ENCODE measurements around the gene MOB1A. TPM values are rescaled to one million over a fixed set of nuclear protein-coding genes. Genes with fewer than 3 reads are reported as not detected.
A peak's percentile ranks its signal among the peaks of the same experiment; 100 is the strongest.

The MOB1A gene
- total and polyA plus RNA-seq, 5 experiments from 2014 or later = 111 to 160 (median 145) TPM

DNA sequence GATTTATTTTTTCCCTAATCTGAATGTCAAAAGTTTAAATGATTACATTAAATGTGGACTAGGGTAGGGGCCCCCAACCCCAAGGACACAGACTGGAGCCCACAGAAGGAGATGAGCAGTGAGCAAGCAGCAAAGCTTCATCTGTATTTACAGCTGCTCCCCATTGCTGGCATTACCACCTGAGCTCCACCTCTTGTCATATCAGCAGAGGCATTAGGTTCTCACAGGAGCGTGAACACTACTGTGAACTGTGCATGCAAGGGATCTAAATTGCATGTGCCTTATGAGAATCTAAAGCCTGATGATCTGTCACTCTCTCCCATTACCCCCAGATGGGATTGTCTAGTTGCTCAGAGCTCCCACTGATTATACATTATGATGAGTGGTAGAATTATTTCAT, 3.8 kb downstream of the MOB1A start:
- POLR2A ChIA-PET = no interaction called here
- Mint-ChIP-seq H3K9me3 (no peaks in the 10 kb centered on the region), H3K36me3 (peaks cover 0 to 47% (median 8%) of the 10 kb centered on the region in 3 donors), H3K4me3 (peak overlapping the region; percentile 6 to 95 (median 70)), H3K4me1 (peaks cover 10 to 64% (median 48%) of the 10 kb centered on the region in 4 donors), H3K27me3 (no peaks in the 10 kb centered on the region), H3K27ac (peak overlapping the region in 6 of 10 donors; percentile 3 to 58 (median 22))
- ATAC-seq (no peak), DNase-seq (no peak)

DNA sequence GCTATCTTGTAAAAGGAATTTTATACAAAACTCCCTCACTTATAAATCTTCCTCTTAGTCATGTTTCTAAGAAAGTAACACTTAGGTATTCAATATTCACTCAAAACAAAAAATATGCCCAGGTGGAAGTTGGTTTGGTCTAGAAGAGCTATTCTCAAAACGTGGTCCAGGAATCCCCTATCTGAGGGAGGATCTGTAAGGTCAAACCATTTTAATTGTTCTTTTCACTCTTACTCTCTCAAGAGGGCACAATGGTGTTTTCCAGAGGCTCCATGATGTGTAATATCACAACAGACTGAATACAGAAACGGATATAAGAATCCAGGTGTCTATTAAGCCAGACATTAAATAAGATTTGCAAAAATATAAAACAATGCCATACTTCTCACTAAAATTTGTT, 9.9 kb downstream of the MOB1A start:
- no peak for DNase-seq
- Mint-ChIP-seq H3K36me3 (peaks cover 15 to 82% (median 29%) of the 10 kb centered on the region in 3 donors), H3K4me3 (no peak overlapping the region), H3K27ac (peak overlapping the region in 1 of 10 donors; percentile 44), H3K4me1 (peaks cover 11 to 25% (median 20%) of the 10 kb centered on the region in 4 donors), H3K27me3 (no peaks in the 10 kb centered on the region), H3K9me3 (peaks cover 0 to 4% (median 0%) of the 10 kb centered on the region in 9 donors)
- POLR2A ChIA-PET = interaction anchor here (1.0 kb wide), 1 partner anchor 10 kb away, joined by 5 read pairs; the partner anchor contains the start of gene MOB1A
- no peak for ATAC-seq

DNA sequence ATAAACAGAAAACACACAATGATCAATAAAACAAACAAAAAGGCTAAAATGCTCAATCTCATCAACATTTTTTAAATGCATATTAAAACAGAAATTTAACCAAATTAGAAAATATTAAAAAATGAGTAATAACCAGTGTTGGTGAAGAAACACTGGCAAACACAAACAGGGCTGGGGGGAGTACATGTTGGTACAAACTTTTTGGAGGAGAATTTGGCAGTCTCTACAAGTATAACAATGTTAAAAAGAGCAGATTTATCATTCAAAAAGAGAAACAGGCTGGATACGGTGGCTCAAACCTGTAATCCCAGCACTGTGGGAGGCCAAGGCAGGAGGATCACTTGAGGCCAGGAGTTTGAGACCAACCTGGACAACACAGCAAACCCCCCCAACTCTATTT, 13.9 kb downstream of the MOB1A start:
- POLR2A ChIA-PET = interaction anchor here (4.2 kb wide), 1 partner anchor 14 kb away, joined by 14 read pairs; the partner anchor contains the start of gene MOB1A
- DNase-seq (no peak), ATAC-seq (no peak)
- H3K9me3 Mint-ChIP-seq = peaks cover 0 to 4% (median 0%) of the 10 kb centered on the region in 9 donors
- peaks cover 16 to 92% (median 26%) of the 10 kb centered on the region in 3 donors for H3K36me3 Mint-ChIP-seq
- no peaks in the 10 kb centered on the region for H3K27me3 Mint-ChIP-seq
- no peak overlapping the region for H3K4me3 Mint-ChIP-seq
- H3K27ac Mint-ChIP-seq = no peak overlapping the region
- H3K4me1 Mint-ChIP-seq = peaks cover 0 to 20% (median 7%) of the 10 kb centered on the region in 4 donors

DNA sequence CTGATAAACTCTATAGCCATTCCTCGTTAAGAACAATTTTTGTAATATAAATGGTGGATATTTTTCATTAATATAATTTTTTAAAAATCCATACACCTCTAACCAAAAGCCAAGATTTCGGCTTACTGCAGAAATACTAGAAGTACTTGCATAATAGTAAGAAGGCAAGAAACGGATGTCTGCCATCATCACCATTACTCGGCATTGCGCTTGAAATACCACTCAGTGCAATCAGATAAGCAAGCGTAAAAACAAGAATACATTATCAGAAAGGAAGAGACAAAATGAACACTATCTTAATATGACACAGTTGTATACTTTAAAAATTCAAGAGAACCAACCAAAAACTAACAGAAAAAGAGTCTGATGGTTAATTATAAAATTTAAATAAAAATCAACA, 15.7 kb downstream of the MOB1A start:
- DNase-seq = no peak
- Mint-ChIP-seq H3K4me1 (peaks cover 0 to 24% (median 5%) of the 10 kb centered on the region in 4 donors), H3K4me3 (no peak overlapping the region), H3K27me3 (no peaks in the 10 kb centered on the region), H3K36me3 (peaks cover 16 to 94% (median 21%) of the 10 kb centered on the region in 3 donors), H3K9me3 (peaks cover 0 to 4% (median 0%) of the 10 kb centered on the region in 9 donors), H3K27ac (no peak overlapping the region)
- POLR2A ChIA-PET = interaction anchor here (4.2 kb wide), 1 partner anchor 15 kb away, joined by 14 read pairs; the partner anchor contains the start of gene MOB1A
- no peak for ATAC-seq

DNA sequence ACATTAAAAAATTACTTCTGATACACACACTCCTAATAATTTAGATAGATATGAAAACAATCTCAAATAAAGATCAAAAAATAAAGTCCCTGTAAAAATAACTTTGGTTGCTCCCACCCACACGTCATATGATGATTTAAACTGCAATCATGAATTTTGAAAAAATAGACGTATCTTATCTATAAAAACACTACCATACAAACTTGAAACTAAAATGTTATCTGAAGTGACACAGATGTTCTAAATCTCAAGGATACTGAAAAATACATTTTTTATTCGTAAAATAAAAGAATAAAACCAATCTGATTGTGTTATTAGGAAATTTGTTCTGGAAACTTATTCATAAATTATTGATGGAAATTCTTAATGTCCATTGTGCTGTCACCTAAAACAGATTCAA, 22.8 kb downstream of the MOB1A start:
- Mint-ChIP-seq H3K4me3 (no peak overlapping the region), H3K4me1 (peaks cover 0 to 10% (median 2%) of the 10 kb centered on the region in 4 donors), H3K27ac (no peak overlapping the region), H3K36me3 (peaks cover 0 to 91% (median 3%) of the 10 kb centered on the region in 3 donors), H3K27me3 (no peaks in the 10 kb centered on the region), H3K9me3 (no peaks in the 10 kb centered on the region)
- no peak for DNase-seq
- no peak for ATAC-seq
- POLR2A ChIA-PET = no interaction called here

DNA sequence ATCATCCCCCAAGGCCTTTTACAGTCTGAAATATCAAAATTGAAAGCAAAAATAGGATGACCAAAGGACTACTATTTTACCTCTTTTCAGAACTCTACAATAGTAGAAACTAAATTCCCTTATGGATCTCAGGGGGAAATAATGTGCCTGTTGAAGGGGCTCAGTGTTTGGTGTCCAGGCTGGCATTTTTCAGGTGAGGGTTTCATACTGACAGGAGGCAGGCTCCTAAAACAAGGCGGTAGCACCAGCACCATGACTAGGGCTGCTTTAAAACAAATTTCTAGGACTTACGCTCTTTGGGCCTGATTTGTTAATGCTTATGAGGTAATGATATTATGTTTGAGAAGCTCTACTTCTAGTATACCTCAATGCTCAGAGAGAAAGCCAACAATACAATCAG, 25.7 kb downstream of the MOB1A start:
- POLR2A ChIA-PET = interaction anchor here (0.6 kb wide), 1 partner anchor 210 kb away, joined by 6 read pairs; no protein-coding TSS in a partner anchor
- peaks cover 0 to 3% (median 0%) of the 10 kb centered on the region in 4 donors for H3K4me1 Mint-ChIP-seq
- DNase-seq = no peak
- H3K27ac Mint-ChIP-seq = peak overlapping the region in 1 of 10 donors; percentile 42
- H3K4me3 Mint-ChIP-seq = no peak overlapping the region
- no peak for ATAC-seq
- H3K9me3 Mint-ChIP-seq = no peaks in the 10 kb centered on the region
- no peaks in the 10 kb centered on the region for H3K27me3 Mint-ChIP-seq
- H3K36me3 Mint-ChIP-seq = peaks cover 0 to 67% (median 0%) of the 10 kb centered on the region in 3 donors

DNA sequence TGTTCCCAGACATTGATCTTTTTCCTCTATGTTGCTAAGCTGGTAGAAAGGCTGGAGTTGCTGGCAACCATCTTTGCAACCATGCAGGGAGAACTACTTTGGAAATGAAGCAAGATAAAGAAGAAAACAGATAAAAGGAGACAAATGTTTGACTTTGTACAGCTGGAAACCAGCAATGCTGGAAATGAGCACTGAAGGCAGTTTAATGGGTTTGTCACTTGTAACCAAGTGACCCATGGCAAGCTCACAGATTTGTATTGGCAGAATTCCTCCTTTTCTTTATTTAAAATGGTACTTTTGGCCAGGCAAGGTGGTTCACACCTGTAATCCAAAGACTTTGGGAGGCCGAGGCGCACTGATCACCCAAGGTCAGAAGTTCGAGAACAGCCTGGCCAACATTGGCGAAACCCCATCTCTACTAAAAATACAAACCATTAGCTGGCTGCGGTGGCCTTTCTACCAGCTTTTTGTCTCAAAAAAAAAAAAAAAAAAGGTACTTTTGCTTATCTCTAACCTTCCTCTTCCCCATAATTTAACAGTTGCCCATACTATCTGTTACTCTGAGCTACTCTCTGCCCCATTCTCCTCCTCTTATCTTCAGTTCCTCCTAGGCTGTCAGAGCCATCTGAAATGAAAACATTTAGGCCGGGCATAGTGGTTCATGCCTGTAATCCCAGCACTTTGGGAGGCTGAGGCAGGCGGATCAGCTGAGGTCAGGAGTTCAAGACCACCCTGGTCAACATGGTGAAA, 28.9 kb downstream of the MOB1A start:
- Mint-ChIP-seq H3K36me3 (peaks cover 0 to 37% (median 0%) of the 10 kb centered on the region in 3 donors), H3K27me3 (no peaks in the 10 kb centered on the region), H3K4me3 (peak overlapping the region in 4 of 10 donors; percentile 1 to 44 (median 20)), H3K9me3 (no peaks in the 10 kb centered on the region), H3K4me1 (peaks cover 0 to 4% (median 2%) of the 10 kb centered on the region in 4 donors), H3K27ac (peak overlapping the region in 7 of 10 donors; percentile 2 to 73 (median 32))
- POLR2A ChIA-PET = interaction anchor here (0.7 to 6.7 kb wide), 5 partner anchors 21 to 413 kb away, joined by 3 to 43 read pairs (median 5); partner anchors contain the start of genes MOB1A and TPRKB
- no peak for DNase-seq
- ATAC-seq = no peak

DNA sequence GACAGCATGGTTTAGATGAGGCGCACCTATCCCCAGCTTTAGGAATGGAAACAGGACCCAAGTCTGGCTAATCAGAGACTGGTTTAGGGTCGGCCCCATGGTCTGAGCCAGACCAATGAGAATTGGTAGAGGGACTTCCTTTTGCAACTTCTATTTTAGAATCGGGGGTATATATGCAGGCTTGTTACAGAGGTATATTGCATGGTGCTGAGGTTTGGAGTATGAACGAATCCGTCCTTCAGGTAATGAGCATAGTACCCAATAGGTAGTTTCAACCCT, 29.5 kb downstream of the MOB1A start:
- no peaks in the 10 kb centered on the region for H3K27me3 Mint-ChIP-seq
- H3K27ac Mint-ChIP-seq = peak overlapping the region in 6 of 10 donors; percentile 2 to 56 (median 30)
- no peaks in the 10 kb centered on the region for H3K9me3 Mint-ChIP-seq
- ATAC-seq (no peak), DNase-seq (no peak)
- peaks cover 0 to 4% (median 2%) of the 10 kb centered on the region in 4 donors for H3K4me1 Mint-ChIP-seq
- peaks cover 0 to 35% (median 0%) of the 10 kb centered on the region in 3 donors for H3K36me3 Mint-ChIP-seq
- peak overlapping the region in 3 of 10 donors; percentile 1 to 44 (median 2) for H3K4me3 Mint-ChIP-seq
- POLR2A ChIA-PET = interaction anchor here (1.0 to 6.7 kb wide), 4 partner anchors 22 to 412 kb away, joined by 3 to 43 read pairs (median 4); partner anchors contain the start of genes MOB1A and TPRKB

DNA sequence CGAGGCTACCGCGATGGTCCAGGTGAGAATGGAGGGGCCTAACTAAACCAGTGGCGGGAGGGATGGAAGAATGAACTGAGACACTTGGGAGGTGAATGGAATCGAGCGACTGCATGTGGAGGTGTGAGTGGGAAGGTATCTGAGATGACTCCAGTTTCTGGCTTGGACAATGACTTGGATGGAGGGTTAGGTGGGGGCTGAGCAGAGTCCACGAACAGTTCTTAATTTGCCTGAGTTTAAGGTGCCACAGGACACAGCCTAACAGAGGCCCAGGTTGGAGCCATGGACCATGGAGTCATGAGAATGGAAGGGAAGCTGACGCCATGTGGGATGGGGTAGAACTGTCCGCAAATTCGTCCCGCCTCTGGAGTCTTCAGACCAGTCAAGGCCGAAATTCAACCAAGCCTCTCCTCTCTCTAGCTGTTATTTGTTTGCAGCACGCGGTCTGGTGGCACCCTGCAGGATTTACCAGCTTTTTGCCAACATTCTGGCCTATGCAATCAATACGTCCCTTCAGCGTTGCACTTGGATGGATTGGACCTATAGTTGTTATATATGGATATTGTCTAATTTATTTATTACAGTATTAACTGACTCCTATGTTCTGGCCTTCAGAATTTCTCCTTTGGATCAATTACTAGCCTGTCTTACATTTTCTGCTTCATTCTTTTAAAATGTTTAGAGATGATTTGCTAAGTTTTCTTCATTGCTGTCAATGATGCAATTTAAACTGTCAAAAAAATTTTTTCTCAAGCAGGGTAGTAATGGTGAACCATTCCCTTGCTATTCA, 30.0 kb downstream of the MOB1A start:
- Mint-ChIP-seq H3K9me3 (no peaks in the 10 kb centered on the region), H3K4me1 (peaks cover 0 to 4% (median 2%) of the 10 kb centered on the region in 4 donors), H3K27ac (peak overlapping the region in 1 of 10 donors; percentile 19), H3K36me3 (peaks cover 0 to 30% (median 0%) of the 10 kb centered on the region in 3 donors), H3K4me3 (no peak overlapping the region), H3K27me3 (no peaks in the 10 kb centered on the region)
- POLR2A ChIA-PET = interaction anchor here (0.6 to 6.7 kb wide), 9 partner anchors 8 to 412 kb away, joined by 3 to 43 read pairs (median 4); partner anchors contain the start of genes MOB1A and TPRKB
- ATAC-seq (no peak), DNase-seq (no peak)

DNA sequence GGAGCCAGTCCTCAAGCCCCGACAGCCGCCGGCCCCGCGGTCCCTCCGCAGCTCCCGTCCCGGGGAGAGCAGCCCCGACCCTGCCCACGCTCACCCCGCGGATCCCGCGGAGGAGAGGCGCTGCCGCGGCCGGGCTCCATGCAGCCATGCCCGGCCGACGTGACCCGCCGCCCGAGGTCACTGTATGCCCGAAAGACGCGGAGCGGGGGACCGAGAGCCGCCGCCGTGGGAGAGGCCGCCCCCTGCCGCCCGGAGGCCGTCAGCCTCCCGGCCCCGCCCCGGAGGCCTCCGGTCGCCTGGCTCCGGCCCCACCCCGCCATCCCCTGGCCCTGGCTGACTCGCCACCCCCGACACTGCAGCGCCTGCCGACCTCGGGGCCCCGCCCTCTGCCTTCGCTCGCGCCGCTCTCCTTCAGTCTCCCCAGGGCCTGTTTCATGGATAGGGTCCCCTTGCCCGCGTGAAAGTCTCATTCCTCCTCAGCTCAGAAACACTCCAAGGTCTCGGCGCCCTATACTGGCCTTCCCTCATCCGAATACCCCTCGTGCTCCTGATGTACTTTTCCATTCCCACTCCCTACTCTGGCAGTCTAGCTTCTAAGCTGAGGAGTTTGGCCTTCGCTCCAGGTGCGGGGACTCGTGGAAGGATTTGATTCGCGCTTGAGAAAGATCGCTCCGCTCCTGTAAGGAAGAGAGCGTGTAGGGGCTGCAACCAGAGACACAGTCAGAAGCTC, 30.8 kb downstream of the MOB1A start, which contains the start of gene BOLA3:
BOLA3 (minus strand) TSS at position 186 of the 730 bp plus-strand sequence; CDS start at position 148, 38 bp downstream.
- no peaks in the 10 kb centered on the region for H3K27me3 Mint-ChIP-seq
- peaks cover 0 to 4% (median 0%) of the 10 kb centered on the region in 4 donors for H3K4me1 Mint-ChIP-seq
- ATAC-seq = peak; percentile 88 to 92
- no peak within 1 kb of the TSS for H3K4me3 Mint-ChIP-seq
- H3K27ac Mint-ChIP-seq = no peak within 1 kb of the TSS
- peaks cover 0 to 26% (median 0%) of the 10 kb centered on the region in 3 donors for H3K36me3 Mint-ChIP-seq
- peak; percentile 59 to 86 (median 77) for DNase-seq
- POLR2A ChIA-PET = interaction anchor here (0.6 to 6.7 kb wide), 10 partner anchors 9 to 411 kb away, joined by 3 to 43 read pairs (median 4); partner anchors contain the start of genes MOB1A and TPRKB
- no peaks in the 10 kb centered on the region for H3K9me3 Mint-ChIP-seq

DNA sequence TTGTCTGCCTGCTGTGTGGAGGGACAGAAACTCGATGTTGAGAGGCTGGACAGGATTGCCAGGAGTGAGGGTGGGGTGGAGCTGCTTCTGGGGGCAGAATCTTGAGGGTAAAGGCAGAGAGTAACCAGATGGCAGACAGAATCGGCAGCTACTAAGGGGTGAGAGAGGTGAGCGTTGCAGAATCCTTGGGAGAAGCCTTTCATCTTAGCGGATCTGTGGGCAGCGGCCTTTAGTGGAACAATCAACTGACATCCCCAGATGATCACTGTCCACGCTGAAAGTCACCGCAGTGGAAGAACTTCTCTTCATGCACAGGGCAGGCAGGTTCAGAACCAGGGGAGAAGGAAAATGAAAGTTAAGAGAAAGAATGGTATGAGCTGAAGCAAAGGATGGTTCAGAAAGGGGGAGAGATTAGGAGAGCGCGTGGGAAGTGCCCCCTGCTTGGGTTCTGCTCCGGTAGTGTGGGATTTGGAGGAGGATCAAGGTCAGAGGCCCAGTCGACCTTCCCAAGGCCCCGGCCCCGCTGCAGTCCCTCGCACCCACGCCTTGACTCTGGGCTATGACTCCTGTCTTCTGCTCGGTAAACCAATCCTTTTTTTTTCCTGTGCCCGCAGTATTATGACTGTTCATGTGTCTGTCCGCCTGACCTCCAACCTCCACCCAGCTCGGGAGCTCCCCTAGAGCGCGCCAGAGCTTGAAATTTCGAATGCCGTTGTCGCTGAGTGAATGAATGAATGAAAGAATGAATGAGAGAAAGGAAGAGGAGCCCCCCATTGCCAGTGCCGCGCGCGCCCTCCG, 31.6 kb downstream of the MOB1A start:
- Mint-ChIP-seq H3K4me1 (peaks cover 2 to 6% (median 4%) of the 10 kb centered on the region in 4 donors), H3K4me3 (no peak overlapping the region), H3K36me3 (peaks cover 0 to 29% (median 7%) of the 10 kb centered on the region in 3 donors), H3K27ac (no peak overlapping the region), H3K9me3 (no peaks in the 10 kb centered on the region), H3K27me3 (no peaks in the 10 kb centered on the region)
- ATAC-seq (peak in 1 of 2 donors; percentile 55), DNase-seq (peak in 1 of 10 donors; percentile 64)
- POLR2A ChIA-PET = interaction anchor here (1.0 to 6.7 kb wide), 7 partner anchors 24 to 323 kb away, joined by 3 to 43 read pairs (median 4); partner anchors contain the start of gene MOB1A
